HEK293 (cell line): Measurements from ENCODE around the gene S100PBP.

Source experiments
- CTCF ChIA-PET: fragments of 350-600 bp; formaldehyde crosslinking; extraction: SDS; loops from one replicate; lab custom pipeline; 2021; ENCODE audit warnings: antibody characterized with exemption; lab: Yijun Ruan, JAX
- POLR2A ChIA-PET: fragments of 300-600 bp; formaldehyde crosslinking; extraction: SDS; loops from one replicate; lab custom pipeline; 2020; ENCODE audit warnings: antibody characterized with exemption, inconsistent platforms; lab: Yijun Ruan, JAX
- H3K27ac ChIP-seq: fragments of 200-500 bp; sonication (Bioruptor generic); 2 replicates; pipeline ENCODE4 v1.5.1; 2014; ENCODE audit warnings: low read depth, low read length, control low read depth, inconsistent platforms; ENCODE audit errors: extremely low read depth
- H3K36me3 ChIP-seq, 2 experiments: fragments of 200-500 bp in 1 of 2; sonication (Bioruptor generic) in 1 of 2; 1 replicate in 1 of 2; 2 replicates in 1 of 2; pipeline ENCODE4 v1.5.1; 2014 to 2017; ENCODE audit warnings: inconsistent platforms in 2 of 2, low read length in 2 of 2; ENCODE audit not compliant: control insufficient read depth in 2 of 2, insufficient read depth in 1 of 2
- H3K4me1 ChIP-seq: fragments of 200-500 bp; sonication (Bioruptor generic); 2 replicates; pipeline ENCODE4 v1.5.1; 2014; ENCODE audit warnings: mild to moderate bottlenecking, low read length, inconsistent platforms; ENCODE audit not compliant: control insufficient read depth, insufficient read depth
- H3K4me3 ChIP-seq: 2 replicates; pipeline ENCODE4 v1.5.1; 2011; ENCODE audit warnings: low read depth, mild to moderate bottlenecking, control low read depth, low read length, moderate library complexity
- H3K9me3 ChIP-seq: fragments of 200-500 bp; sonication (Bioruptor generic); 2 replicates; pipeline ENCODE4 v1.5.1; 2014; ENCODE audit warnings: low read depth, low read length, inconsistent platforms; ENCODE audit not compliant: control insufficient read depth, insufficient read depth
- BCL11B ChIP-seq: fragments of 450-650 bp; formaldehyde crosslinking; IDR thresholded peaks from 2 replicates; pipeline ENCODE4 v1.5.1; 2016; ENCODE audit warnings: low read depth, missing biosample characterization, missing genetic modification characterization
- GLIS2 ChIP-seq: fragments of 450-650 bp; formaldehyde crosslinking; IDR thresholded peaks from 2 replicates; pipeline ENCODE4 v1.5.1; 2016; ENCODE audit warnings: missing biosample characterization, missing genetic modification characterization
- KLF10 ChIP-seq: fragments of 450-650 bp; IDR thresholded peaks from 2 replicates; pipeline ENCODE4 v1.5.1; 2018; ENCODE audit warnings: missing biosample characterization, mild to moderate bottlenecking, missing genetic modification characterization
- MZF1 ChIP-seq: fragments of 450-650 bp; formaldehyde crosslinking; IDR thresholded peaks from 2 replicates; pipeline ENCODE4 v1.5.1; 2017; ENCODE audit warnings: missing biosample characterization, missing genetic modification characterization, borderline replicate concordance
- RBAK ChIP-seq: fragments of 450-650 bp; formaldehyde crosslinking; IDR thresholded peaks from 2 replicates; pipeline ENCODE4 v1.5.1; 2016; ENCODE audit warnings: missing biosample characterization, missing genetic modification characterization
- SETDB1 ChIP-seq: IDR thresholded peaks from one replicate; pipeline ENCODE4 v1.6.1; 2017; ENCODE audit warnings: mild to moderate bottlenecking, low read length, moderate library complexity, mixed read lengths; ENCODE audit not compliant: insufficient read length
- SP2 ChIP-seq: fragments of 450-650 bp; formaldehyde crosslinking; IDR thresholded peaks from 2 replicates; pipeline ENCODE4 v1.5.1; 2016; ENCODE audit warnings: missing biosample characterization, missing genetic modification characterization
- SP7 ChIP-seq: fragments of 450-650 bp; formaldehyde crosslinking; IDR thresholded peaks from 2 replicates; pipeline ENCODE4 v1.5.1; 2016; ENCODE audit warnings: missing biosample characterization, missing genetic modification characterization
- YY2 ChIP-seq: fragments of 450-650 bp; formaldehyde crosslinking; IDR thresholded peaks from 2 replicates; pipeline ENCODE4 v1.5.1; 2016; ENCODE audit warnings: missing biosample characterization, missing genetic modification characterization
- ZNF146 ChIP-seq: fragments of 450-650 bp; formaldehyde crosslinking; IDR thresholded peaks from 2 replicates; pipeline ENCODE4 v1.5.1; 2016; ENCODE audit warnings: missing biosample characterization, missing genetic modification characterization
- ZNF155 ChIP-seq: fragments of 450-650 bp; formaldehyde crosslinking; IDR thresholded peaks from 2 replicates; pipeline ENCODE4 v1.5.1; 2016; ENCODE audit warnings: missing biosample characterization, missing genetic modification characterization
- ZNF169 ChIP-seq: fragments of 450-650 bp; formaldehyde crosslinking; IDR thresholded peaks from 2 replicates; pipeline ENCODE4 v1.5.1; 2016; ENCODE audit warnings: missing biosample characterization, missing genetic modification characterization
- ZNF2 ChIP-seq: fragments of 450-650 bp; formaldehyde crosslinking; IDR thresholded peaks from 2 replicates; pipeline ENCODE4 v1.5.1; 2016; ENCODE audit warnings: missing biosample characterization, missing genetic modification characterization
- ZNF335 ChIP-seq: fragments of 450-650 bp; formaldehyde crosslinking; conservative IDR thresholded peaks from 2 replicates; pipeline ENCODE4 v1.5.1; 2016; ENCODE audit warnings: missing biosample characterization, missing genetic modification characterization
- ZNF585B ChIP-seq: fragments of 450-650 bp; formaldehyde crosslinking; IDR thresholded peaks from 2 replicates; pipeline ENCODE4 v1.5.1; 2016; ENCODE audit warnings: missing biosample characterization, missing genetic modification characterization
- ZNF596 ChIP-seq: fragments of 450-650 bp; IDR thresholded peaks from 2 replicates; pipeline ENCODE4 v1.5.0; 2018; ENCODE audit warnings: missing biosample characterization, mild to moderate bottlenecking, missing genetic modification characterization, moderate library complexity
- ZNF623 ChIP-seq: fragments of 450-650 bp; formaldehyde crosslinking; IDR thresholded peaks from 2 replicates; pipeline ENCODE4 v1.5.1; 2016; ENCODE audit warnings: missing biosample characterization, missing genetic modification characterization
- ZNF660 ChIP-seq: fragments of 450-650 bp; IDR thresholded peaks from 2 replicates; pipeline ENCODE4 v1.5.1; 2018; ENCODE audit warnings: missing biosample characterization, mild to moderate bottlenecking, missing genetic modification characterization
- TF ChIP-seq, protein P1 (sequence below): fragments of 450-650 bp; formaldehyde crosslinking; IDR thresholded peaks from 2 replicates; pipeline ENCODE4 v1.5.1; 2016; ENCODE audit warnings: missing biosample characterization, missing genetic modification characterization
- TF ChIP-seq, protein P2 (sequence below): fragments of 450-650 bp; formaldehyde crosslinking; IDR thresholded peaks from 2 replicates; pipeline ENCODE4 v1.5.1; 2016; ENCODE audit warnings: missing biosample characterization, missing genetic modification characterization
- TF ChIP-seq, protein P3 (sequence below): IDR thresholded peaks from 2 replicates; pipeline ENCODE4 v1.6.1; 2011; ENCODE audit warnings: mild to moderate bottlenecking, low read depth, low read length, borderline replicate concordance
- TF ChIP-seq, protein P4 (sequence below): fragments of 450-650 bp; formaldehyde crosslinking; IDR thresholded peaks from 2 replicates; pipeline ENCODE4 v1.5.1; 2016; ENCODE audit warnings: missing biosample characterization, missing genetic modification characterization
- TF ChIP-seq, protein P5 (sequence below): fragments of 450-650 bp; formaldehyde crosslinking; IDR thresholded peaks from 2 replicates; pipeline ENCODE4 v1.5.1; 2016; ENCODE audit warnings: missing biosample characterization, missing genetic modification characterization

The S100PBP gene

DNA sequence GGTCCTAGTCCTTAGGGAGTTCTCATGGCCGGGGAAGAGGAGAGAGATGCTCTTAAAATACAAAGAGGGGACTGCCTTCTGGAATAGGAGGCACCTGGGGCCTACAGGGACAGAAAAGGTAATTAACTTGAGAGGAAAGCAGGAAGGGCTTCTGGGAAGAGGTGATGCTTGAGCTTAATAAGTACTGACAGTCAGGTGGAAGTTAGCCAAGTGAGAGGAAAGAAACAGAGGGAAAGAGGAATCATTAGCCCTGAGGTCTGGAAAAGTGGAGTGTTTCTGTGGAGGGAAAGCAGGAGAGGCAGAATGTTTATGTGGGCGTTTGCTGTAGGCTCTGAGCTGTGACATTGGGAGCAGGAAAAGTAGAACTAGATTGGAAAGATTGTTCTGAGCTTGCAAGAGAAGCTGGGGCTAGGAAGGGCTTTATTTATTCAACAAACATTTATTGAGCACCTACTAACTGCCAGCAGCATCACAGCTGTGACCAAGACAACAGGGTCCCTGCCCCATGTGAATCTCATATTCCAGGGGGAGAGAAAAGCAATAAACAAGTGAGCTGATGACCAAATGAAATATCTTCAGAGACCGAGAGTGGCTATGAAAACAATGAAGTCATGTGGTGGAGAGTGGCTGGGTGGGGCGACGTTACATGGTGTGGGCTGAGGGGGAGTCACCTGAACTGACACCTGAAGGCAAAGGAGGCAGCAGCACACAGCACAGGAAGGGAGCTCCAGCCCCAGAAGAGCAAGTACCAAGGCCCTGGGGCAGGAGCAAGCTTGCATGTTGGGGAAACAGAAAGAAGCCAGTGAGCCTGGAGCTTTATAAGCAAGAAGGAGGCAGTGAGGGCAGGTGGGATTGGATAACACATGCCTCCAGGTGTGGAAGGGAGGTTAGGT lies 57.7 kb downstream of the S100PBP start (continued):
- TF ChIP-seq, protein P1, sequence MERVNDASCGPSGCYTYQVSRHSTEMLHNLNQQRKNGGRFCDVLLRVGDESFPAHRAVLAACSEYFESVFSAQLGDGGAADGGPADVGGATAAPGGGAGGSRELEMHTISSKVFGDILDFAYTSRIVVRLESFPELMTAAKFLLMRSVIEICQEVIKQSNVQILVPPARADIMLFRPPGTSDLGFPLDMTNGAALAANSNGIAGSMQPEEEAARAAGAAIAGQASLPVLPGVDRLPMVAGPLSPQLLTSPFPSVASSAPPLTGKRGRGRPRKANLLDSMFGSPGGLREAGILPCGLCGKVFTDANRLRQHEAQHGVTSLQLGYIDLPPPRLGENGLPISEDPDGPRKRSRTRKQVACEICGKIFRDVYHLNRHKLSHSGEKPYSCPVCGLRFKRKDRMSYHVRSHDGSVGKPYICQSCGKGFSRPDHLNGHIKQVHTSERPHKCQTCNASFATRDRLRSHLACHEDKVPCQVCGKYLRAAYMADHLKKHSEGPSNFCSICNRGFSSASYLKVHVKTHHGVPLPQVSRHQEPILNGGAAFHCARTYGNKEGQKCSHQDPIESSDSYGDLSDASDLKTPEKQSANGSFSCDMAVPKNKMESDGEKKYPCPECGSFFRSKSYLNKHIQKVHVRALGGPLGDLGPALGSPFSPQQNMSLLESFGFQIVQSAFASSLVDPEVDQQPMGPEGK (tag by site-specific recombination): peak; percentile 19; the same call in 1 of the 2 replicates
- TF ChIP-seq ZNF155: no peak
- no peak for TF ChIP-seq MZF1 (tag by site-specific recombination)
- TF ChIP-seq SETDB1: no peak
- TF ChIP-seq SP2 (tag by site-specific recombination): no peak
- peak; percentile 95 for TF ChIP-seq ZNF623 (tag by site-specific recombination)
- TF ChIP-seq YY2 (tag by site-specific recombination): no peak
- TF ChIP-seq, all 188 proteins: peak for 10

DNA sequence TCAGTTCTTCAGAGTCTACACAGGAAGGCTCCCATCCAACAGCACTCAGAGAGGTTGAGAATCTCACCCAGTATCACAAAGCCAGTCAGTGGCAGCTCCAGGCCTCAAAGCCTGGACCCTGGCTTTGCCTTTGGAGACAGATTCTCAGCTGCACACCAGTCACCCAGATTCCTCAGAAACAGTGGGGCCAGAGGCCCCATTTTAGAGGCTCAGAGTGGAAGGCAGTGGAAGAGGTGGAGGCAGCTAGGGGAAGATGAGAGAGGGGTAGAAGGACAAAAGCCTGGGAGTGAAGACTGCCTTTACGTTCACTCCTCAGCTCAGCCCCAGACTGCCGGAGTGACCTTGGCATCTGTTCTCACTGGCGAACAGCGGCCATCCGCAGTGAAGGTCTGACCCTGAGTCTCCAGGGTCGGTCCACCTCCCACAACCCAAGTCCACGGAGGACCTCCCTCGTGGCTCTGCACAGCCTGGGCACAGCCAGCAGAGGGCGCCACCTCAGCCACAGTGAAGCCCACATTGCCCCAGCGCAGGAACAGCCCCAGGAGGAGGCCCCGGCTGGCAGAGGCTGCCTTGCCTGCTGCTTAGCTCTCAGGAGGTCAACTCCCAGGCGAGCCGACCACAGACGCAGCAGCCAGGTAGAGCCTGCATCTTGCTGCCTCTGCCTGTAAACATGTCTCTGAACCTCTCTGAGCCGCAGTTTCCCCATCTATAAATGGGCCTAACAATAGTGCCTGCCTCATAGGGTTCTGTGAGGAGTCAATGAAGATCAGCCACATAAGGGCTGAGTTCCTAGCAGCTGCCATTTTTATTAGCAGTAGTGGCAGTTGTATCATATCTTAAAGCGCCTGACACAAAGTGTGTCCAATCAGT lies 59.1 kb downstream of the S100PBP start:
- Histone ChIP-seq H3K4me1 (no peaks in the 10 kb centered on the region), H3K4me3 (no peak overlapping the region), H3K36me3 (no peaks in the 10 kb centered on the region), H3K27ac (no peak overlapping the region), H3K9me3 (no peaks in the 10 kb centered on the region)
- ChIA-PET POLR2A (no interaction called here), CTCF (interaction anchor here (0.6 to 5.1 kb wide), 43 partner anchors 9 to 668 kb away, joined by 3 to 50 read pairs (median 4); partner anchors contain the start of genes AZIN2 and HPCA)
- TF ChIP-seq BCL11B (tag by site-specific recombination): no peak
- TF ChIP-seq, protein P2, sequence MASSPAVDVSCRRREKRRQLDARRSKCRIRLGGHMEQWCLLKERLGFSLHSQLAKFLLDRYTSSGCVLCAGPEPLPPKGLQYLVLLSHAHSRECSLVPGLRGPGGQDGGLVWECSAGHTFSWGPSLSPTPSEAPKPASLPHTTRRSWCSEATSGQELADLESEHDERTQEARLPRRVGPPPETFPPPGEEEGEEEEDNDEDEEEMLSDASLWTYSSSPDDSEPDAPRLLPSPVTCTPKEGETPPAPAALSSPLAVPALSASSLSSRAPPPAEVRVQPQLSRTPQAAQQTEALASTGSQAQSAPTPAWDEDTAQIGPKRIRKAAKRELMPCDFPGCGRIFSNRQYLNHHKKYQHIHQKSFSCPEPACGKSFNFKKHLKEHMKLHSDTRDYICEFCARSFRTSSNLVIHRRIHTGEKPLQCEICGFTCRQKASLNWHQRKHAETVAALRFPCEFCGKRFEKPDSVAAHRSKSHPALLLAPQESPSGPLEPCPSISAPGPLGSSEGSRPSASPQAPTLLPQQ: peak; percentile 53; the same call in 1 of the 2 replicates
- peak; percentile 34; the same call in 1 of the 2 replicates for TF ChIP-seq SP7 (tag by site-specific recombination)
- TF ChIP-seq ZNF585B: no peak
- no peak for TF ChIP-seq RBAK
- no peak for TF ChIP-seq KLF10 (tag by site-specific recombination)
- TF ChIP-seq, protein P3, sequence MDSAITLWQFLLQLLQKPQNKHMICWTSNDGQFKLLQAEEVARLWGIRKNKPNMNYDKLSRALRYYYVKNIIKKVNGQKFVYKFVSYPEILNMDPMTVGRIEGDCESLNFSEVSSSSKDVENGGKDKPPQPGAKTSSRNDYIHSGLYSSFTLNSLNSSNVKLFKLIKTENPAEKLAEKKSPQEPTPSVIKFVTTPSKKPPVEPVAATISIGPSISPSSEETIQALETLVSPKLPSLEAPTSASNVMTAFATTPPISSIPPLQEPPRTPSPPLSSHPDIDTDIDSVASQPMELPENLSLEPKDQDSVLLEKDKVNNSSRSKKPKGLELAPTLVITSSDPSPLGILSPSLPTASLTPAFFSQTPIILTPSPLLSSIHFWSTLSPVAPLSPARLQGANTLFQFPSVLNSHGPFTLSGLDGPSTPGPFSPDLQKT: no peak
- TF ChIP-seq ZNF596 (tag by site-specific recombination): no peak
- TF ChIP-seq, protein P4, sequence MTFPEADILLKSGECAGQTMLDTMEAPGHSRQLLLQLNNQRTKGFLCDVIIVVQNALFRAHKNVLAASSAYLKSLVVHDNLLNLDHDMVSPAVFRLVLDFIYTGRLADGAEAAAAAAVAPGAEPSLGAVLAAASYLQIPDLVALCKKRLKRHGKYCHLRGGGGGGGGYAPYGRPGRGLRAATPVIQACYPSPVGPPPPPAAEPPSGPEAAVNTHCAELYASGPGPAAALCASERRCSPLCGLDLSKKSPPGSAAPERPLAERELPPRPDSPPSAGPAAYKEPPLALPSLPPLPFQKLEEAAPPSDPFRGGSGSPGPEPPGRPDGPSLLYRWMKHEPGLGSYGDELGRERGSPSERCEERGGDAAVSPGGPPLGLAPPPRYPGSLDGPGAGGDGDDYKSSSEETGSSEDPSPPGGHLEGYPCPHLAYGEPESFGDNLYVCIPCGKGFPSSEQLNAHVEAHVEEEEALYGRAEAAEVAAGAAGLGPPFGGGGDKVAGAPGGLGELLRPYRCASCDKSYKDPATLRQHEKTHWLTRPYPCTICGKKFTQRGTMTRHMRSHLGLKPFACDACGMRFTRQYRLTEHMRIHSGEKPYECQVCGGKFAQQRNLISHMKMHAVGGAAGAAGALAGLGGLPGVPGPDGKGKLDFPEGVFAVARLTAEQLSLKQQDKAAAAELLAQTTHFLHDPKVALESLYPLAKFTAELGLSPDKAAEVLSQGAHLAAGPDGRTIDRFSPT: peak; percentile 55
- TF ChIP-seq GLIS2: peak; percentile 83
- TF ChIP-seq ZNF2 (tag by site-specific recombination): peak; percentile 74
- TF ChIP-seq ZNF146: no peak
- peak; percentile 63; the same call in 1 of the 2 replicates for TF ChIP-seq ZNF660 (tag by site-specific recombination)
- peak; percentile 45; the same call in 1 of the 2 replicates for TF ChIP-seq ZNF335
- TF ChIP-seq, protein P5, sequence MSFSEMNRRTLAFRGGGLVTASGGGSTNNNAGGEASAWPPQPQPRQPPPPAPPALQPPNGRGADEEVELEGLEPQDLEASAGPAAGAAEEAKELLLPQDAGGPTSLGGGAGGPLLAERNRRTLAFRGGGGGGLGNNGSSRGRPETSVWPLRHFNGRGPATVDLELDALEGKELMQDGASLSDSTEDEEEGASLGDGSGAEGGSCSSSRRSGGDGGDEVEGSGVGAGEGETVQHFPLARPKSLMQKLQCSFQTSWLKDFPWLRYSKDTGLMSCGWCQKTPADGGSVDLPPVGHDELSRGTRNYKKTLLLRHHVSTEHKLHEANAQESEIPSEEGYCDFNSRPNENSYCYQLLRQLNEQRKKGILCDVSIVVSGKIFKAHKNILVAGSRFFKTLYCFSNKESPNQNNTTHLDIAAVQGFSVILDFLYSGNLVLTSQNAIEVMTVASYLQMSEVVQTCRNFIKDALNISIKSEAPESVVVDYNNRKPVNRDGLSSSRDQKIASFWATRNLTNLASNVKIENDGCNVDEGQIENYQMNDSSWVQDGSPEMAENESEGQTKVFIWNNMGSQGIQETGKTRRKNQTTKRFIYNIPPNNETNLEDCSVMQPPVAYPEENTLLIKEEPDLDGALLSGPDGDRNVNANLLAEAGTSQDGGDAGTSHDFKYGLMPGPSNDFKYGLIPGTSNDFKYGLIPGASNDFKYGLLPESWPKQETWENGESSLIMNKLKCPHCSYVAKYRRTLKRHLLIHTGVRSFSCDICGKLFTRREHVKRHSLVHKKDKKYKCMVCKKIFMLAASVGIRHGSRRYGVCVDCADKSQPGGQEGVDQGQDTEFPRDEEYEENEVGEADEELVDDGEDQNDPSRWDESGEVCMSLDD (tag by site-specific recombination): 0 out of 2 replicates have a peak, but pooled peaks have one; percentile 22
- no peak for TF ChIP-seq ZNF169 (tag by site-specific recombination)
